HG02798 (cell line): Measurements from ENCODE around the gene PLCD1.
A peak's percentile ranks its signal among the peaks of the same experiment; 100 is the strongest.

Source experiments
- ATAC-seq: cut with Tn5 transposase; IDR thresholded peaks from one replicate; pipeline ENCODE4 v1.9.1; 2021; ENCODE audit warnings: mild to moderate bottlenecking; ENCODE audit not compliant: unreplicated experiment, poor library complexity

The PLCD1 gene

GRCh38 chr3:38018296-38019266 is 10.9 kb downstream of the PLCD1 start:
- ATAC-seq = no peak

DNA sequence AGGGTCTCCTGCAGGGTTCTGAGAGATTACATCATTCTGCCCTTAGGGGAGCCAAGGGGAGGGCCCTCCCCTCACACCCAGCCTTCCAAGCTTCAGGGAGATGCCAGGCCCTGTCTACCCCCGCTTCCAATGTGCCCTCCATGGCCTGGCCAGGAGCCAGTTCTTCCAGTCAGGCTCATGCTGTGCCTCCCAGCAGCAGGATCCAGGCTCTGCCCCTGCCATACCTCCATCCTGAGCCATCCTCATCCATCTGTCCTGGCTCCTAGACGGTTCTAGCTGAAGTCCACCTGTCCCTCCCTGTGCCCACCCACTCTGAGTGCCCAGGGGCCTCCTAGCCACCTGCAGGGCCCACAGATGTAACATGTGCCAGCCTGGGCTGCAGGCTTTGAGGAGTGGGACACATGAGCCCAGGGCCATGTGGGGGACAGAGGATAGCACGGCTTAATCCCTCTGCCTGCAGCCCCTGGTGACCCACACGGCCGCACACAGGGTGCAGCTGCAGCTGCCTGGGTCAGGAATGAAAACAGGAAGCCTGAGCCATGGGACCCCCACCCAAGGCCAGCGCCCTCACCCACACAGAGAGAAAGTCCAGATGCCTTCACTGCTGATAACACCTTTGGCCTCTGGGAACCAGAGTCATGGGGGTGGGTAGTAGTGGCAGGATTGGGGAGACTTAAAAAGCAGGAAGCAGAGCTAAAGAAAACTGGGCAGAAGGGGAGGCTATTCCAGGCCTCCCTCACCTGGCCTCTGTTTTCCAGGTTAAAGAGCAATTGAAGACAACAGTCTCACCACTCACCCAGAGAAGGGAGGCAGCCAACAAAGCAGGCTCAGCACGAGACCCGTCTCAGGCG is 11.8 kb downstream of the PLCD1 start:
- no peak for ATAC-seq

- no peak for ATAC-seq
Observed at GRCh38 chr3:38016847-38017444, 12.5 kb downstream of the PLCD1 start.

DNA sequence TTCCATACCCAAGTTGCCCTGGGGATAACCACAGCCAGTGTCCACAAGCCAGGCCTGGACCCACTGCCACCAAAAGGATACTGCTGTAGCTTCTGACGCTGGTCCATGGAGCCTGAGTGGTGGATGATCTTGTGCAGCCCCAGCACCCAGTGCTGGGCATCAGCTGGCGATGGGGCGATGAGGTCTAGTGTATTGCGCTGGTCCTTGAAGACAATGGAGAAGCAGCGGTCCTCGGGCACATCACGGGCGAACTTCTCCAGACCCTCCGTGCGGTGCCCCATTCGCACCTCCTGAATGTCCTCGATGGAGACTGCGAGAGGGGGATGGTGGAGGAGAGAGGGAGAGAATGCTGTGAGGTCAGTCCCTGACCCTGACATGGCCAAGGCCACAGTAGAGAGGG is 13.0 kb downstream of the PLCD1 start:
- no peak for ATAC-seq

- no peak for ATAC-seq
Observed at GRCh38 chr3:38015984-38016383, 13.5 kb downstream of the PLCD1 start.

DNA sequence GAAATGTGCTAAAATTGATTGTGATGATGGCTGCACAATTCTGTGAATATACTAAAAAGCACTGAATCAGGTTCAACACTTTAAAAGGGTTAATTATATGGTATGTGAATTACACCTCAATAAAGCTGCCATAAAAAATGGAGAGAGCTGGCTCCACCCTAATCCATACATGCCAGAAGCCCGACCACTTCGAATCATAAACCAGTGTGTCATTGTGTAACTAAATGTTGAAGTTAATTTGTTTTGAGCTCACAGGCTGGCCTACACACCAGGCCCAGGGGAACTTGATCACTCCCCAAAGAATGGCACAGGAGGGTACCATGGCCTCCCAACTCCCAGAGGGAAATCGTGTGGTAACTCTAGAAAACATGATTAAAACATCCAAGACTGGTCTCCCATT is 14.0 kb downstream of the PLCD1 start:
- ATAC-seq = no peak

DNA sequence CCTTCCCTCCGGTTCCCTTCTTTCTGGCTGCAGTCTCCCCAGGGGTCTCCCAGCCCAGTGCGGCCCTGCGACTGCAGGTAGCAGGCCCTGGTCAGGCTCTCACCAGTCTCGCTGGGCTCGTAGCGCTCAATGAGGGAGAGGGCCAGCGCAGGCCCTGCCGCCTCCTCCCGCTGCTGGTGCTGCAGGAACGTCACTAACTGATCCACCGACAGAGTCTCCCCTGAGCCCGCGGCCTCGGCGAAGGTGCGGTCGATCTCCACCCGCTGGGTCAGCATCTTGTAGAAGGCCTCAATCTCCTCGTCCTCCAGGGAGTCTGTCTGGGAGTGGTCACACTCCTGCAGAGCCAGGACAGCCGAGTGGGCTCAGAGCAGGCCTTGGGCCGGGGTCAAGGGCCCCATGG is 18.3 kb downstream of the PLCD1 start:
- ATAC-seq = no peak

DNA sequence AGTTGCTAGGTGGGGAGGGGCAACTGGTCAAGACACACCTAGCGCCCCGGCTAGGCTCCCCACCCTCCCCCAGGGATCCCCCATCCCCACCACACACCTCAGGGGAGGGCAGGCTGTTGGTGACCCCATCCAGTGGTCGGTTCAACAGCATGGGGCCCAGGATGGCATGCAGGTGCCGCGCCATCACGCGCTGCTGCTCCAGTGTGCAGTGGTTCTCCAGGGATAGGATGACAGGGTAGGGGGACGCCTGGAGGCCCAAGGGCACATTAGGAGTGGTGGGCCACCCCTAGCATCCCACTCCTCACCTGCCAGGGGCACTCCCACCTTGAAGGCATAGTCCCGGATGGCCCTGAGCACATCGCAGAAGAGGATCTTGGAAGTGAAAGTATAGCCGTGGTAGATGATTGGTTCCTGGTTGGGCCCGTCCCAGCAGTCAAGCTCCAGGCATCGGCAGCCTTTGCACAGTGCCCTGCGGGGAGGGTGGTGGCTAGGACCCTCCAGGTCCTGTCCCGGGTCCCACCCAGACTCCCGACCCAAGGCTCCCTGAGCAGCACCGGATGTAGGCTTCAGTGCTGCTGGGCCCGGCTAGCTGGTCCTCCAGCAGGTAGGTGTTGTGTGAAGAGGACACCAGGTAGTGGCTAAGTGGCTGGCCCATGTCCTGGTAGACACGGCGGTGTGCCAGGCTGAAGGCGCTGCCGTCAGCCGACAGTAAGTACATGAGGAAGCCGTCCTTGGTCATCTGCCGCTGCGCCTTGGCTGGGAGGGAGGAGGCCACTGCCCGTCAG is 19.4 kb downstream of the PLCD1 start:
- ATAC-seq = no peak

DNA sequence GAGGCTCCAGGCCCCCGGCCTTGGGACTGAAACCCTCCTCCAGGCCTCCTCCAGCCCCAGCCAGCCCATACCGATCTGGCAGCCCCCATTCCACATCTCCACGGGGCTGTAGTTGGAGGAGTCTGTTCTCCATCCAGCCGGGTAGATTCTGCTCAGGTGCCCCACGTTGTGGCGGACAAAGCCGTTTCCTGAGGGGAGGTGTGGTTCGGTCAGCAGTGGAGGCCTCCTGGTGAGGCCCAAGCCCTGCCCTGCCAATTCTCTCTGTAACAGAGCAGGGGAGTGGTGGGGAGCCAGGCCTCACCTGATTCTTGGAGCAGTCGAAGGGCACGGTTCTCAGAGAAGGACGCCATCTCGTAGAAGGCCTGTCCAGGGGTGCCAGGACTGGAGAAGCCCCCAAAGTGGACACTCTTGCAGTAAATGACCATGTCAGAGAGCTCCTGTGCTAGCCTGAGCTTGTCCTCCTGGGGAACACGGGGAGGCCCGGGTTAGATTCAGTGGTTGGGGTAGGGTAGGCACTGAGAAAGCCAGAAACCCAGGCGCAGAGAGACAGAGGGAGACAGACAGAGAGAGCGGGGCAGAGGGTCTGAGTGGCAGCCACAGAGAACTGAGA is 20.4 kb downstream of the PLCD1 start:
- ATAC-seq = no peak

- no peak for ATAC-seq
Observed at GRCh38 chr3:38008191-38008701, 21.2 kb downstream of the PLCD1 start.

DNA sequence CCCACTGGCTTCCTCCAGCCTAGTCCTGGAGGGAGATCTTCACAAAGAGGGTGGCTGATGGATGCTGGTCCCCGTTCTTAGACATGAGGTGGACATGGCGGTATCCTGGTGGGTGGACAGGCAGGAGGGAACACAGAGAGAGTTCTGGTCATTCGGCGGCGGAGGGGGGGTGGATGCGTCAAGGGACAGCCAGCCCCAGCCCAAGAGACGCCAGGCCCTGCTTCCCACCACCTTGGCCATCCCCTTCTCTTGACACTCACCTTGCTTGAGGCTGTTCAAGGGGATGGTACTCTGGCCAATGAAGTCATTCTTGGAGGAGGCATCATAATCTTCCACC is 21.7 kb downstream of the PLCD1 start:
- ATAC-seq = no peak

GRCh38 chr3:38006445-38006995 is 22.9 kb downstream of the PLCD1 start:
- ATAC-seq = no peak

- no peak for ATAC-seq
Observed at GRCh38 chr3:38006031-38006430, 23.4 kb downstream of the PLCD1 start.

DNA sequence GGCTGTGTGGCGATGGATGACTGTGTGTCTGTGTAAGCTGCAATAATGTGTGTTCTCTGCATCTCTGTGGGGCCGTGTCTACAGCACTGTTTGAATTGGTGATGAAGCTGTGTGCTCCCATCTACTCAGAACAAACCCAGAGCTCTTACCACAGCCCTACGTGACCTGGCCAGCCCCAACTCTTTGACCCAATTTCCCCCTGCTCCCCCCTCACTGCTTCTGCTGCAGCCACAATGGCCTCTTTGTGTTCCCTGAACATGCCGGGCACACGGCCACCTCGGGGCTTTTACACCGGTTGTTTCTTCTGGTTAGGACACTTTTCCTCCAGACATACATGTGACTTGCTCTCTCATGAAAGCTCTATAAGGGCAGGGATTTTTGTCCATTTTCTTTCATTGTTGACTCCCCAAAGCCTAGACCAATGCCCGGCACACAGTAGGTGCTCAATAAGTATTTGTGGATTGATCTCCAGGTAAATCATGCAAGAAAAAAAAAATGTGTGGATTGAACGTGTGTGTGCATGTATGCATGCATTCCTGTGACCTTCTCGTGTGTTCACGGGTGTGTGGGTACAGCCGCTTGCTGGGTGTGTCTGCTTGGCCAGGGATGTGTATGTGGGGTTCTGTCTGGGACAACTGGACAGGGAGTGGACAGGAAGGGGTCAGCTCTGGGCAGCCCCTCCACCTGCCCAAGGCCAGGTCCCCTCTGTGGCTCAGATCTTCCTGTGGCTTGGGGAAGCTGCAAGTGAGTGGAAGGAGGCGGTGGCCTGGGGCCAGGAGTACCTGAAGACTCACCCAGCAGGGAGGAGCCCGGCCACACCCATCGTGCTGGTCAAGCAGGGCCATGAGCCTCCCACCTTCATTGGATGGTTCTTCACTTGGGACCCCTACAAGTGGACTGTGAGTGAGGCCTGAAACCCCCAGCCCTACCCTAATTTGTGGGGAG is 24.1 kb downstream of the PLCD1 start:
- no peak for ATAC-seq

DNA sequence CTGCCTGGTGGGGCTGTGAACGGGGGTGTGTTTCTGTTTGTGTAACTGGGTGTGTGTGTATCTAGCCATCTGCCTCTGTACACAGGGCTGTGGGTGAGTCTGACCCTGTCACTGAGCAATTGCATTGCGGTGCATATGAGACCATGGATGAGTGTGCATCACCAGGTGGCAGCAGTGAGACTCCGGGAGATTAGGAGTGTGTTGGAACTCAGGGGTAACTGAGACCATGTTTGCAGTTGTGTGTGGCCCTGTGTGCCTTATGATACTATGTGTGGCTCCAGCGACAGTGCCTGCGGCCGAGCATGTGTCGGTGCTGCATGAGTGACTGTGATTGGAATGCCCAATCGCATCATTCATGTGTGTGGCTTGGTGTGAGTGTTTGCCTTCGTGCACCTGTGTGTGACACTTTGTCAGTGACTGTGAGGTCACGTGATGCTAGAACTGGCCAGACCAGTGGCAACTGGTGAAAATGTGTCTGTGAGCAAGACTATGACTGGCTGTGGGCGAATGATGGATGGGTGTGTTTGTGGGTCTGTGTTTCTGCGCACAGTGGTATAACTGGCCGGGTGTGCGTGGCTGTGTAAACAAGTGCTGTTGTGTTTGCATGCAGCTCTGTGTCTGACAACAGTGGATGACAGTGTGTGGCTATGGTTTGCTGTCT is 24.9 kb downstream of the PLCD1 start:
- peak; percentile 53 for ATAC-seq

- peak; percentile 3 for ATAC-seq
Observed at GRCh38 chr3:38003817-38004414, 25.5 kb downstream of the PLCD1 start.

- ATAC-seq = no peak
Observed at GRCh38 chr3:38003371-38003816, 26.0 kb downstream of the PLCD1 start.
